ENCODE results near the gene GP5.

Gene GP5

GRCh38 chr3:194348354-194348753 lies 50.7 kb downstream of the GP5 start:
- no peak for DNase-seq (ENCODE audit: low spot score)

GRCh38 chr3:194346621-194347020 lies 52.4 kb downstream of the GP5 start:
- no peak for DNase-seq (ENCODE audit: low spot score)

- DNase-seq (ENCODE audit: low spot score), result no peak
These were observed 53.0 kb downstream of the GP5 start for GRCh38 chr3:194346035-194346434.
